ENCODE data around the gene MMS19. TPM values are rescaled to one million over a fixed set of nuclear protein-coding genes. Genes with fewer than 3 reads are reported as not detected.

Gene MMS19, protein sequence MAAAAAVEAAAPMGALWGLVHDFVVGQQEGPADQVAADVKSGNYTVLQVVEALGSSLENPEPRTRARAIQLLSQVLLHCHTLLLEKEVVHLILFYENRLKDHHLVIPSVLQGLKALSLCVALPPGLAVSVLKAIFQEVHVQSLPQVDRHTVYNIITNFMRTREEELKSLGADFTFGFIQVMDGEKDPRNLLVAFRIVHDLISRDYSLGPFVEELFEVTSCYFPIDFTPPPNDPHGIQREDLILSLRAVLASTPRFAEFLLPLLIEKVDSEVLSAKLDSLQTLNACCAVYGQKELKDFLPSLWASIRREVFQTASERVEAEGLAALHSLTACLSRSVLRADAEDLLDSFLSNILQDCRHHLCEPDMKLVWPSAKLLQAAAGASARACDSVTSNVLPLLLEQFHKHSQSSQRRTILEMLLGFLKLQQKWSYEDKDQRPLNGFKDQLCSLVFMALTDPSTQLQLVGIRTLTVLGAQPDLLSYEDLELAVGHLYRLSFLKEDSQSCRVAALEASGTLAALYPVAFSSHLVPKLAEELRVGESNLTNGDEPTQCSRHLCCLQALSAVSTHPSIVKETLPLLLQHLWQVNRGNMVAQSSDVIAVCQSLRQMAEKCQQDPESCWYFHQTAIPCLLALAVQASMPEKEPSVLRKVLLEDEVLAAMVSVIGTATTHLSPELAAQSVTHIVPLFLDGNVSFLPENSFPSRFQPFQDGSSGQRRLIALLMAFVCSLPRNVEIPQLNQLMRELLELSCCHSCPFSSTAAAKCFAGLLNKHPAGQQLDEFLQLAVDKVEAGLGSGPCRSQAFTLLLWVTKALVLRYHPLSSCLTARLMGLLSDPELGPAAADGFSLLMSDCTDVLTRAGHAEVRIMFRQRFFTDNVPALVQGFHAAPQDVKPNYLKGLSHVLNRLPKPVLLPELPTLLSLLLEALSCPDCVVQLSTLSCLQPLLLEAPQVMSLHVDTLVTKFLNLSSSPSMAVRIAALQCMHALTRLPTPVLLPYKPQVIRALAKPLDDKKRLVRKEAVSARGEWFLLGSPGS
- 91.8 and 93.2 TPM in 2 replicates for total RNA-seq

- intact Hi-C loops (cut with micrococcal nuclease), result loop anchor here (1.0 to 5.0 kb wide), 16 partner anchors 44 to 911 kb away; partner anchors contain the start of genes ARHGAP19, AVPI1, EXOSC1 and MORN4
- DNase-seq (ENCODE audit: low spot score), result peak; percentile 99
- Mint-ChIP-seq H3K9me3 (no peaks in the 10 kb centered on the region), H3K27ac (peak within 1 kb of the TSS; percentile 99), H3K4me3 (peak within 1 kb of the TSS; percentile 99), H3K27me3 (ENCODE audit: insufficient read depth) (peaks cover 34% of the 10 kb centered on the region), H3K36me3 (ENCODE audit: low read depth) (peaks cover 14% of the 10 kb centered on the region), H3K4me1 (ENCODE audit: low read depth) (peaks cover 47% of the 10 kb centered on the region)
Measured at GRCh38 chr10:97498076-97498840, at the start of gene MMS19. TSS of gene MMS19 (minus strand) at chr10:97498422. CDS start at chr10:97498384, 38 bp downstream.

DNA sequence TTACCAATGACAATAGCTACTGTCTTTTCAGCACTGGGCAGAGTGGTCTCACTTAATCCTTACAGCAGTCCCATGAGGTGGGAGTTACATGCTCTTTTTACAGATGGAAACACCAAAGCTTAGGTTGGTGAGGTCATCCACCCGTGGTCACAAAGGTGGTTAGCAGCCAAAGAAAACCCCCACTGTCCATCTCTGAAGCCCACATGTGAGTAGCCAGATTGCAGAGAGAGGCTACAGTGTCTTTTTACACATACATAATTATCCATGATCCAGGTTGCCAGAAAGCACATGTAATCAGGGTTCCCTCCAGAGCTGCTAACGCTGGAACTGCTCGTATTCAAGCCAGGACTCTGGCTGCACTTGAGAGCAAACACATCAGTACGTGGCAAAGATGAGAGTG lies 49.7 kb upstream of the MMS19 start:
- Mint-ChIP-seq H3K9me3 (no peaks in the 10 kb centered on the region), H3K27me3 (ENCODE audit: insufficient read depth) (no peaks in the 10 kb centered on the region), H3K27ac (no peak overlapping the region), H3K4me1 (ENCODE audit: low read depth) (peaks cover 23% of the 10 kb centered on the region), H3K36me3 (ENCODE audit: low read depth) (no peaks in the 10 kb centered on the region), H3K4me3 (no peak overlapping the region)
- intact Hi-C loops (cut with micrococcal nuclease), result no loop called here
- DNase-seq (ENCODE audit: low spot score), result no peak

DNA sequence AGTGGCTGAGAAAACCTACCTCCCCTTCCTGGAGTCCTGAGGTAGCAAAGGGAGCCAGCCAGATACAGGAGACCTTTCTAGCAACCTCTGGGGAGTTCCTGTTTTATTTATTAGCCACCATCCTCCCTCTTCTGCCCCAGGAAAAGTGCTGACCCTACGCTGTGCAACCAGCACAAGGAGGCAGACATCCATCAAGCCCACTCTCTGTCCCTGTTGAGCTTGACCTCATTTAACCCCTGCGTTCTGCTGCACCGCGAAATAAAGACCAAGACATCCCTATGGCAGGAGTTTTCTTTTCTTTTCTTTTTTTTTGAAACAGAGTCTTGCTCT lies 49.0 kb upstream of the MMS19 start:
- Mint-ChIP-seq H3K4me1 (ENCODE audit: low read depth) (peaks cover 31% of the 10 kb centered on the region), H3K27ac (no peak overlapping the region), H3K4me3 (no peak overlapping the region), H3K36me3 (ENCODE audit: low read depth) (no peaks in the 10 kb centered on the region), H3K9me3 (no peaks in the 10 kb centered on the region), H3K27me3 (ENCODE audit: insufficient read depth) (no peaks in the 10 kb centered on the region)
- intact Hi-C loops (cut with micrococcal nuclease), result no loop called here
- DNase-seq (ENCODE audit: low spot score), result no peak

- H3K4me1 Mint-ChIP-seq (ENCODE audit: low read depth), result peaks cover 35% of the 10 kb centered on the region
- DNase-seq (ENCODE audit: low spot score), result no peak
- H3K36me3 Mint-ChIP-seq (ENCODE audit: low read depth), result no peaks in the 10 kb centered on the region
- no peak overlapping the region for H3K4me3 Mint-ChIP-seq
- H3K27ac Mint-ChIP-seq, result no peak overlapping the region
- intact Hi-C loops (cut with micrococcal nuclease), result no loop called here
- no peaks in the 10 kb centered on the region for H3K27me3 Mint-ChIP-seq (ENCODE audit: insufficient read depth)
- H3K9me3 Mint-ChIP-seq, result no peaks in the 10 kb centered on the region
Measured at GRCh38 chr10:97546456-97547270, 48.4 kb upstream of the MMS19 start.

DNA sequence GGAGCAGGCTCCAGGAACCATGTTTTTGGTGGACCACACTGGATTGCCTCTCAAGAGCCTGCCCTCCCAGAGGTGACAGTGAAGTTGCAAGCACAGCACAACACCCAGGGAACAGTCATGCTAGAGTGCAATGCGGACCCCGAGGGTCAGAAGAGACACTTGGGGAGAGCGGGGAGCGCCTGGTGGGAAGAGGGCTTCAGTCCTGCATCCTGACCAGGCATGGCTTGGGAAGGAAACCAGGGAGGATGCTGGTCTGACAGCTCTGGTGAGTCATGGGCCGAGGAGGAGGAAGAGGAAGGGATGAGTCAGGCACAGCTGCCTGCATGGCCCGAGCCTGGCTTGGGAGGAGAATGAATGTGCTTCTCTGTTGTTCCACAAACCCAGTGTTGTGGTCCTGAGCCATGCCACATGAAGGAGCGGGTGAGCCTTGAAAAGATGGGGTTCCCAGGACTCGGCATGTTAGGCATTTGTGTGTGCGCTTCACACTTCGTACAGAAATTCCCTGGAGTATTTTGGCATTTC lies 44.9 kb upstream of the MMS19 start:
- Mint-ChIP-seq H3K9me3 (no peaks in the 10 kb centered on the region), H3K4me3 (no peak overlapping the region), H3K27me3 (ENCODE audit: insufficient read depth) (peaks cover 2% of the 10 kb centered on the region), H3K27ac (peak overlapping the region; percentile 85), H3K36me3 (ENCODE audit: low read depth) (no peaks in the 10 kb centered on the region), H3K4me1 (ENCODE audit: low read depth) (peaks cover 32% of the 10 kb centered on the region)
- DNase-seq (ENCODE audit: low spot score), result peak; percentile 14
- intact Hi-C loops (cut with micrococcal nuclease), result no loop called here

GRCh38 chr10:97542169-97543024 lies 44.2 kb upstream of the MMS19 start:
- intact Hi-C loops (cut with micrococcal nuclease), result loop anchor here (1.0 kb wide), 1 partner anchor 44 kb away; the partner anchor contains the start of genes MMS19 and UBTD1
- H3K27me3 Mint-ChIP-seq (ENCODE audit: insufficient read depth), result peaks cover 2% of the 10 kb centered on the region
- peaks cover 29% of the 10 kb centered on the region for H3K4me1 Mint-ChIP-seq (ENCODE audit: low read depth)
- no peaks in the 10 kb centered on the region for H3K36me3 Mint-ChIP-seq (ENCODE audit: low read depth)
- H3K9me3 Mint-ChIP-seq, result no peaks in the 10 kb centered on the region
- peak overlapping the region; percentile 85 for H3K27ac Mint-ChIP-seq
- no peak for DNase-seq (ENCODE audit: low spot score)
- no peak overlapping the region for H3K4me3 Mint-ChIP-seq

DNA sequence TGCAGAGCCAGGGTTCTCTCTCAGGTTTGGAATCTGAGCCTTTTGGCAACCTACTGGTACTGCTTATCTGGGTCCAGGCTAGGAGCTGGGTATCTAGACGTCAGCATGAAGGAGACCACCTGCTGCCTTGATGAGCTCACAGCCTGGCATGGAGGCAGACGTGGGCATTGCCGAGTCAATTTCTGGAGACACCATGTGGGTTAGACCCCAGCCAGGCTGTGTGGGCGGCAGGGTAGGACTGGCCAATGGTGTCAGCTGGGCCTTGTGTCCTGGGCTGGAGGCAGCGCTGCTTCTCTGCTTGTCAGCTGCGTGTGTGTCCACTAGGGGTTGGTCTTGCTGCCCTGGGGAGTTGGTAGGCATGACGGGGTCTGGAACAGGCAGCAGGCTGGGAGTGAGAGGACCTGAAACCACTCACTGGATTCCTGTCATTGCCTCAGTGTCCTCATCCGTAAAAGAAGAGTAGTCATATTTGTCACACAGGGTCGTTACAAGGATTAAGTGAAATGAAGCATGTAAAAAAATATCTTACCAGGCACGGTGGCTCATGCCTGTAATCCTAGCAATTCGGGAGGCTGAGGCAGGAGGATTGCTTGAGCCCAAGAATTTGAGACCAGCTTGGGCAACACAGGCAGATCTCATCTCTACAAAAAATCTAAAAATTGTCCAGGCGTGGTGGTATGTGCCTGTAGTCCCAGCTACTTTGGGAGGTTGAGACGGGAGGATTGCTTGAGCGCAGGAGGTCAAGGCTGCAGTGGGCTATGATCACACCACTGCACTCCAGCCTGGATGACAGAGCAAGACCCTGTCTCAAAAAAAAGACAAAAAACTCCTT lies 42.7 kb upstream of the MMS19 start:
- intact Hi-C loops (cut with micrococcal nuclease), result no loop called here

GRCh38 chr10:97539523-97540200 lies 41.4 kb upstream of the MMS19 start:
- DNase-seq (ENCODE audit: low spot score), result no peak
- peaks cover 21% of the 10 kb centered on the region for H3K4me1 Mint-ChIP-seq (ENCODE audit: low read depth)
- peaks cover 2% of the 10 kb centered on the region for H3K27me3 Mint-ChIP-seq (ENCODE audit: insufficient read depth)
- H3K36me3 Mint-ChIP-seq (ENCODE audit: low read depth), result no peaks in the 10 kb centered on the region
- intact Hi-C loops (cut with micrococcal nuclease), result no loop called here
- no peak overlapping the region for H3K4me3 Mint-ChIP-seq
- peak overlapping the region; percentile 52 for H3K27ac Mint-ChIP-seq
- no peaks in the 10 kb centered on the region for H3K9me3 Mint-ChIP-seq

More for the DNA sequence above, 42.7 kb upstream of the MMS19 start:
- DNase-seq (ENCODE audit: low spot score), result no peak
- Mint-ChIP-seq H3K9me3 (no peaks in the 10 kb centered on the region), H3K27me3 (ENCODE audit: insufficient read depth) (peaks cover 2% of the 10 kb centered on the region), H3K4me3 (no peak overlapping the region), H3K36me3 (ENCODE audit: low read depth) (no peaks in the 10 kb centered on the region), H3K27ac (no peak overlapping the region), H3K4me1 (ENCODE audit: low read depth) (peaks cover 29% of the 10 kb centered on the region)

- Mint-ChIP-seq H3K27ac (no peak overlapping the region), H3K27me3 (ENCODE audit: insufficient read depth) (peaks cover 2% of the 10 kb centered on the region), H3K36me3 (ENCODE audit: low read depth) (no peaks in the 10 kb centered on the region), H3K4me3 (no peak overlapping the region), H3K9me3 (no peaks in the 10 kb centered on the region), H3K4me1 (ENCODE audit: low read depth) (peaks cover 20% of the 10 kb centered on the region)
- DNase-seq (ENCODE audit: low spot score), result no peak
- intact Hi-C loops (cut with micrococcal nuclease), result no loop called here
Measured at GRCh38 chr10:97538839-97539238, 40.6 kb upstream of the MMS19 start.

GRCh38 chr10:97538411-97538810 lies 40.2 kb upstream of the MMS19 start:
- no peaks in the 10 kb centered on the region for H3K9me3 Mint-ChIP-seq
- peaks cover 16% of the 10 kb centered on the region for H3K4me1 Mint-ChIP-seq (ENCODE audit: low read depth)
- no peak overlapping the region for H3K4me3 Mint-ChIP-seq
- intact Hi-C loops (cut with micrococcal nuclease), result no loop called here
- no peaks in the 10 kb centered on the region for H3K36me3 Mint-ChIP-seq (ENCODE audit: low read depth)
- peaks cover 3% of the 10 kb centered on the region for H3K27me3 Mint-ChIP-seq (ENCODE audit: insufficient read depth)
- no peak for DNase-seq (ENCODE audit: low spot score)
- no peak overlapping the region for H3K27ac Mint-ChIP-seq

Data from activated T-helper 1 cell treated with anti-CD3 and anti-CD28 coated beads, Interleukin-12 subunit alpha, Interleukin-12 subunit beta, Interleukin-2, Interleukin-4 antibody, amounts not matched to agents 30 ng/mL and 10 ng/mL and 1 ng/mL, durations not matched to agents 14 hours and 24 hours and 36 hours (primary cell).